H9 (cell line): ENCODE results near the gene VSTM4. TPM values are rescaled to one million over a fixed set of nuclear protein-coding genes. Genes with fewer than 3 reads are reported as not detected.

Source experiments
- DNase-seq: peaks from one replicate; pipeline ENCODE4 v3.0.0-alpha.2; 2017
- H2AFZ ChIP-seq: one replicate; pipeline ENCODE4 v1.6.1; 2013; ENCODE audit warnings: mild to moderate bottlenecking, low read length, control low read depth, moderate library complexity
- H2AK5ac ChIP-seq: 2 replicates; pipeline ENCODE4 v1.6.1; 2013; ENCODE audit warnings: low read length, control low read depth, mixed read lengths; ENCODE audit not compliant: insufficient read length
- H2BK120ac ChIP-seq: one replicate; pipeline ENCODE4 v1.6.1; 2013; ENCODE audit warnings: low read depth, mild to moderate bottlenecking, low read length, control low read depth, inconsistent platforms; ENCODE audit not compliant: poor library complexity, severe bottlenecking
- H2BK12ac ChIP-seq: 2 replicates; pipeline ENCODE4 v1.6.1; 2013; ENCODE audit warnings: low read length, control low read depth, mixed read lengths, low read depth; ENCODE audit not compliant: insufficient read length
- H2BK15ac ChIP-seq: 2 replicates; pipeline ENCODE4 v1.6.1; 2013; ENCODE audit warnings: low read depth, low read length, control low read depth
- H2BK20ac ChIP-seq: one replicate; pipeline ENCODE4 v1.6.1; 2013; ENCODE audit warnings: low read depth, mild to moderate bottlenecking, low read length, control low read depth, inconsistent platforms; ENCODE audit not compliant: poor library complexity, severe bottlenecking
- H2BK5ac ChIP-seq: 2 replicates; pipeline ENCODE4 v1.6.1; 2013; ENCODE audit warnings: low read length, control low read depth, mixed read lengths; ENCODE audit not compliant: insufficient read length
- H3K14ac ChIP-seq: 2 replicates; pipeline ENCODE4 v1.6.1; 2013; ENCODE audit warnings: low read length, control low read depth; ENCODE audit not compliant: insufficient read depth
- H3K18ac ChIP-seq: 2 replicates; pipeline ENCODE4 v1.6.1; 2013; ENCODE audit warnings: low read depth, mild to moderate bottlenecking, mixed read lengths, low read length, control low read depth; ENCODE audit not compliant: insufficient read length
- H3K23ac ChIP-seq: 2 replicates; pipeline ENCODE4 v1.6.1; 2013; ENCODE audit warnings: low read length, control low read depth, mixed read lengths, low read depth; ENCODE audit not compliant: insufficient read length
- H3K23me2 ChIP-seq: 2 replicates; pipeline ENCODE4 v1.6.1; 2013; ENCODE audit warnings: low read depth, mild to moderate bottlenecking, mixed read lengths, low read length, control low read depth; ENCODE audit not compliant: insufficient read length, poor library complexity, severe bottlenecking
- H3K27ac ChIP-seq: 2 replicates; pipeline ENCODE4 v1.5.1; 2013; ENCODE audit warnings: low read length, control low read depth, mixed read lengths, low read depth; ENCODE audit not compliant: insufficient read length
- H3K27me3 ChIP-seq: 2 replicates; pipeline ENCODE4 v1.6.1; 2013; ENCODE audit warnings: low read length, control low read depth, inconsistent platforms; ENCODE audit not compliant: insufficient read depth
- H3K4ac ChIP-seq: 2 replicates; pipeline ENCODE4 v1.6.1; 2013; ENCODE audit warnings: low read depth, mild to moderate bottlenecking, control low read depth, inconsistent platforms, low read length, moderate library complexity
- H3K4me1 ChIP-seq: 2 replicates; pipeline ENCODE4 v1.6.1; 2013; ENCODE audit warnings: low read length, control low read depth, inconsistent platforms; ENCODE audit not compliant: insufficient read depth
- H3K4me2 ChIP-seq: 2 replicates; pipeline ENCODE4 v1.6.1; 2013; ENCODE audit warnings: low read length, control low read depth, mixed read lengths; ENCODE audit not compliant: insufficient read length, insufficient read depth
- H3K56ac ChIP-seq: 2 replicates; pipeline ENCODE4 v1.6.1; 2013; ENCODE audit warnings: low read depth, mild to moderate bottlenecking, mixed read lengths, low read length, control low read depth; ENCODE audit not compliant: insufficient read length
- H3K79me1 ChIP-seq: 2 replicates; pipeline ENCODE4 v1.6.1; 2013; ENCODE audit warnings: low read depth, mild to moderate bottlenecking, moderate library complexity, low read length, control low read depth, inconsistent platforms; ENCODE audit not compliant: insufficient read depth, poor library complexity, severe bottlenecking
- H3K79me2 ChIP-seq: 2 replicates; pipeline ENCODE4 v1.6.1; 2013; ENCODE audit warnings: low read length, control low read depth, inconsistent platforms; ENCODE audit not compliant: insufficient read depth
- H3K9ac ChIP-seq: 2 replicates; pipeline ENCODE4 v1.6.1; 2013; ENCODE audit warnings: low read length, control low read depth, mixed read lengths; ENCODE audit not compliant: insufficient read length; ENCODE audit errors: extremely low read depth
- H3K9me3 ChIP-seq: one replicate; pipeline ENCODE4 v1.6.1; 2013; ENCODE audit warnings: low read depth, low read length, inconsistent platforms; ENCODE audit not compliant: control insufficient read depth
- H3T11ph ChIP-seq: one replicate; pipeline ENCODE4 v1.6.1; 2013; ENCODE audit warnings: mild to moderate bottlenecking, low read length, control low read depth, inconsistent platforms
- H4K20me1 ChIP-seq: one replicate; pipeline ENCODE4 v1.6.1; 2013; ENCODE audit not compliant: control insufficient read depth, insufficient read length, insufficient read depth
- H4K5ac ChIP-seq: 2 replicates; pipeline ENCODE4 v1.6.1; 2013; ENCODE audit warnings: low read depth, mild to moderate bottlenecking, mixed read lengths, low read length, control low read depth; ENCODE audit not compliant: insufficient read length
- H4K8ac ChIP-seq: replicated peaks from 2 replicates; pipeline ENCODE4 v1.6.1; 2013; ENCODE audit warnings: low read length, control low read depth, mixed read lengths, low read depth; ENCODE audit not compliant: insufficient read length
- H4K91ac ChIP-seq: 2 replicates; pipeline ENCODE4 v1.6.1; 2013; ENCODE audit warnings: low read depth, mild to moderate bottlenecking, moderate library complexity, mixed read lengths, low read length, control low read depth; ENCODE audit not compliant: insufficient read length
- H3K27ac Mint-ChIP-seq, 3 experiments: 2 replicates in 2 of 3; 3 replicates in 1 of 3; pipeline ENCODE4 v1.8.0; 2020 to 2021; ENCODE audit warnings: mixed read lengths in 3 of 3, mild to moderate bottlenecking in 1 of 3, moderate library complexity in 1 of 3
- H3K27me3 Mint-ChIP-seq: 2 replicates; pipeline ENCODE4 v1.8.0; 2021; ENCODE audit warnings: low read depth, mild to moderate bottlenecking, moderate library complexity, mixed read lengths
- H3K36me3 Mint-ChIP-seq, 3 experiments: 2 replicates in 2 of 3; 3 replicates in 1 of 3; pipeline ENCODE4 v1.8.0; 2020 to 2021; ENCODE audit warnings: low read depth in 3 of 3, mixed read lengths in 3 of 3; ENCODE audit not compliant: insufficient read depth in 1 of 3
- H3K4me1 Mint-ChIP-seq, 2 experiments: 2 replicates each; pipeline ENCODE4 v1.8.0; 2020; ENCODE audit warnings: mixed read lengths in 2 of 2
- H3K4me3 Mint-ChIP-seq, 2 experiments: 2 replicates in 1 of 2; 3 replicates in 1 of 2; pipeline ENCODE4 v1.8.0; 2020 to 2021; ENCODE audit warnings: mild to moderate bottlenecking in 2 of 2, mixed read lengths in 2 of 2, moderate library complexity in 1 of 2
- H3K9me3 Mint-ChIP-seq, 2 experiments: 2 replicates in 1 of 2; 3 replicates in 1 of 2; pipeline ENCODE4 v1.8.0; 2020; ENCODE audit warnings: mild to moderate bottlenecking in 2 of 2, mixed read lengths in 2 of 2, moderate library complexity in 1 of 2
- CTCF ChIP-seq: fragments of 200-600 bp; sonication (generic); conservative IDR thresholded peaks from 3 replicates; pipeline ENCODE4 v1.8.0; 2021; ENCODE audit warnings: antibody characterized with exemption, mild to moderate bottlenecking
- WGBS: extraction: QIAGEN DNeasy Blood & Tissue Kit; methylation state at CpG from one replicate; pipeline ENCODE4 v1.1.7; 2013; ENCODE audit warnings: missing lambda C conversion rate, low lambda C conversion rate, mixed read lengths; ENCODE audit not compliant: insufficient read length; ENCODE audit errors: extremely low coverage; 5-methylcytosine and 5-hydroxymethylcytosine counted together
- total RNA-seq: library from RNA; stranded (reverse); gene quantifications from 2 replicates; pipeline ENCODE4 v1.2.1, GENCODE V29; 2021

Gene VSTM4
- total RNA-seq, 1 experiment from 2014 or later = 0.44 TPM

DNA sequence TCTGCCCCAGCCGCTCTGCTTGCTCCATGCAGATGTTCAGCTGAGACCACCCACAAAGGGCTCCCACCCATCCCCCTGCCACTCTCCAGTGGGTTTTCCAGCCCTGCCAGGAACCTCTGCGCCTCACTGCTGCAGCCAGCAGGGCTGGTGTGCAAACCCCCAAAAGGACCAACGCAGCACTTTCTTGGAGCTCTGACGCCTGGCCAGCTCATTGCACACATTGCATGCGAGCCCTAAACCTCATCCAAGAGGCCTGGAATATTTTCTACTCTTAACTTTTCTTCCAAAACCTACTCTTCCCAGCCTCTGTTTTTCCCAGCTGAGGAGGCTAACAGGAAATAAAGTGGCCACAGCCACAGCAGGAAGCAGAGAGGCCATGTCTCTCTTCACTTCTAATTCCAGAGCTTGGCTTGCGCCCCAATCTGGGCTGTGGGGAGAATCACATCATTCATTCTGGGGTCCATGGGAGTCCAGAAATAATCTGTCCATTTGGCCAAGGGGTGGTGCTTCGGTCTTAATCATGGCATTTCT, 23.1 kb upstream of the VSTM4 start:
- Histone ChIP-seq H2AFZ (no peak overlapping the region), H3K79me1 (no peaks in the 10 kb centered on the region), H4K20me1 (no peaks in the 10 kb centered on the region), H3K14ac (no peak overlapping the region), H3K56ac (no peak overlapping the region), H3K23me2 (no peaks in the 10 kb centered on the region), H3T11ph (no peak overlapping the region), H2AK5ac (no peak overlapping the region), H2BK5ac (no peak overlapping the region), H2BK15ac (no peak overlapping the region), H3K9ac (no peak overlapping the region), H3K27ac (no peak overlapping the region), H2BK12ac (no peak overlapping the region), H3K9me3 (no peaks in the 10 kb centered on the region), H2BK20ac (no peak overlapping the region), H4K91ac (no peak overlapping the region), H3K4ac (no peak overlapping the region), H2BK120ac (no peak overlapping the region), H3K27me3 (no peaks in the 10 kb centered on the region), H4K5ac (no peak overlapping the region), H3K4me2 (no peak overlapping the region), H3K4me1 (no peaks in the 10 kb centered on the region; the same call in 1 of the 2 replicates), H3K79me2 (no peaks in the 10 kb centered on the region), H4K8ac (no peak overlapping the region), H3K23ac (no peak overlapping the region), H3K18ac (no peak overlapping the region)
- DNase-seq = no peak
- Mint-ChIP-seq H3K36me3 (no peaks in the 10 kb centered on the region; a peak in 1 of 7 replicates), H3K27ac (no peak overlapping the region), H3K9me3 (peaks cover 0 to 2% of the 10 kb centered on the region in 2 experiments; a peak in 2 of 5 replicates), H3K4me3 (no peak overlapping the region), H3K4me1 (peaks cover 22 to 29% of the 10 kb centered on the region in 2 experiments), H3K27me3 (peaks cover 2% of the 10 kb centered on the region; the same call in 1 of the 2 replicates)
- no peak for TF ChIP-seq CTCF
- WGBS = no CpG with 5 or more reads among the region's 7 CpGs
